Choroid plexus epithelial cell (primary cell): Measurements from ENCODE around the gene CDK14.

ENCODE experiments used
- DNase-seq: peaks from one replicate; pipeline ENCODE4 v3.0.0-alpha.2; 2010; ENCODE audit warnings: low read depth
- H3K4me3 ChIP-seq: 2 replicates; pipeline ENCODE4 v1.5.1; 2011; ENCODE audit warnings: low read depth, mild to moderate bottlenecking, control low read depth, low read length, moderate library complexity
- TF ChIP-seq, protein P1 (sequence below): conservative IDR thresholded peaks from 2 replicates; pipeline ENCODE4 v1.5.1; 2011; ENCODE audit warnings: low read depth, mild to moderate bottlenecking, control low read depth, inconsistent platforms, low read length, moderate library complexity

Gene CDK14

GRCh38 chr7:90977056-90977455, 380.9 kb downstream of the CDK14 start:
- no peak for DNase-seq
- no peak overlapping the region for H3K4me3 ChIP-seq
- TF ChIP-seq, protein P1, sequence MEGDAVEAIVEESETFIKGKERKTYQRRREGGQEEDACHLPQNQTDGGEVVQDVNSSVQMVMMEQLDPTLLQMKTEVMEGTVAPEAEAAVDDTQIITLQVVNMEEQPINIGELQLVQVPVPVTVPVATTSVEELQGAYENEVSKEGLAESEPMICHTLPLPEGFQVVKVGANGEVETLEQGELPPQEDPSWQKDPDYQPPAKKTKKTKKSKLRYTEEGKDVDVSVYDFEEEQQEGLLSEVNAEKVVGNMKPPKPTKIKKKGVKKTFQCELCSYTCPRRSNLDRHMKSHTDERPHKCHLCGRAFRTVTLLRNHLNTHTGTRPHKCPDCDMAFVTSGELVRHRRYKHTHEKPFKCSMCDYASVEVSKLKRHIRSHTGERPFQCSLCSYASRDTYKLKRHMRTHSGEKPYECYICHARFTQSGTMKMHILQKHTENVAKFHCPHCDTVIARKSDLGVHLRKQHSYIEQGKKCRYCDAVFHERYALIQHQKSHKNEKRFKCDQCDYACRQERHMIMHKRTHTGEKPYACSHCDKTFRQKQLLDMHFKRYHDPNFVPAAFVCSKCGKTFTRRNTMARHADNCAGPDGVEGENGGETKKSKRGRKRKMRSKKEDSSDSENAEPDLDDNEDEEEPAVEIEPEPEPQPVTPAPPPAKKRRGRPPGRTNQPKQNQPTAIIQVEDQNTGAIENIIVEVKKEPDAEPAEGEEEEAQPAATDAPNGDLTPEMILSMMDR: no peak

- DNase-seq: no peak
- no peak overlapping the region for H3K4me3 ChIP-seq
- TF ChIP-seq, protein P1: no peak
Observed at GRCh38 chr7:90980545-90980944, 384.4 kb downstream of the CDK14 start.

GRCh38 chr7:90982228-90982627, 386.1 kb downstream of the CDK14 start:
- DNase-seq: no peak
- H3K4me3 ChIP-seq: no peak overlapping the region
- TF ChIP-seq, protein P1: no peak

- TF ChIP-seq, protein P1: no peak
- no peak for DNase-seq
Observed at GRCh38 chr7:90984692-90985091, 388.6 kb downstream of the CDK14 start.

DNA sequence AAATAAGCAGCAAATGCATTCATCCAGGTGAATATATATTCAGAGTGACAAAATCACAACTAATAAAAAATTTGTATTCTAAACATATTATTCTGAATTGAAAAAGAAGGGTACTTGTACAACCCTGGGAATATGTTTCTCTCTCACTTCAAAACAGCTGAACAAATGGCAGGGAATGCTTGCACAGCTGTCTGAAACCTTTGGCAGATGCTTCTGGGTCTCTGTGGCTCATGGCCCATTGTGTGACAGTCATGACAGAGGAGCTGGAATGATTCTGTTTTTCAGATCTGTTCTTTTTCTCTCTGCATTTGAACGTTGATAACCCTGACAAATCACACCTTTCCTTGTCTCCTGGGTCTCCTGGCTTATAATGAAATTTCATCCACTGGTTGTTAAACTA, 392.4 kb downstream of the CDK14 start:
- H3K4me3 ChIP-seq: no peak overlapping the region
- DNase-seq: no peak
- TF ChIP-seq, protein P1: no peak

More at GRCh38 chr7:90984692-90985091, 388.6 kb downstream of the CDK14 start:
- H3K4me3 ChIP-seq: no peak overlapping the region

DNA sequence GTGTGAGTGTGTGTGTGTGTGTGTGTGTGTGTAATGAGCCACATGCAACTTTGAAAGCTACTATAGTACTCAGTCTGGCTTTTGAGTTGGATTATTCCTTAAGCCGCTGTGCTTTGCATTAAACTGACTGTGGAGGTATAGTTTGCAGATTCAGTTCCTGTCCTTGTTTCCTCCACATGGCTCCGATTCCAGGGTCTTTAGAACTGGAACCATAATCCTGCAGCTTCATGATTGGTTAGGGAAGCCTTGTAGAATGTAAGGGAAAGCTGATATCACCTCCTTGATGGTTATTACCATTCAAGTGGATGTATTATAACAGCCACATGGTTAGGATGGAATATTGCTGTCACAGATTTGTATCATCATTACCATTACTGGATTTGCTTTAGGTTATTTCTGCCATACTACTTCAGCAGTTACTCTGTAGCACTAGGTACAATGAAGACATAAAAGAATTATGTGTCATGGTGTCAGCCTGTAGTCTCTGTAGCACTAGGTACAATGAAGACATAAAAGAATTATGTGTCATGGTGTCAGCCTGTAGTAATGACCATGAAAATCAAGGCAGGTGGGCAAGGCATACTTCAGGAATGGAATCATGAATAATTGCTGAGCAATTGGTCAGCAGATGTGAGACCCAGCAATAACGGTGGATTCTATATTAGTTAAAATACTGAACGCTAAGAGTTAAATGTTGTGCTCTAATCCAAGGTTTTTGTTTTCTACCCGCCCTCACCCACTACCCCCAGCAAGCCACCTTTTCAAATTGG, 393.1 kb downstream of the CDK14 start:
- no peak for DNase-seq
- H3K4me3 ChIP-seq: no peak overlapping the region
- TF ChIP-seq, protein P1: no peak

GRCh38 chr7:90994121-90994520, 398.0 kb downstream of the CDK14 start:
- H3K4me3 ChIP-seq: no peak overlapping the region
- DNase-seq: no peak
- TF ChIP-seq, protein P1: no peak
